Erythroblast (primary cell): ENCODE measurements around the gene UBXN11.

ENCODE experiments used
- GATA1 ChIP-seq: IDR thresholded peaks from 2 replicates; pipeline ENCODE4 v1.6.1; 2011; ENCODE audit warnings: low read depth, mild to moderate bottlenecking, control low read depth, low read length, moderate library complexity
- POLR2A ChIP-seq: IDR thresholded peaks from 2 replicates; pipeline ENCODE4 v1.6.1; 2011; ENCODE audit warnings: mild to moderate bottlenecking, low read length

- TF ChIP-seq POLR2A, result no peak
- TF ChIP-seq GATA1, result no peak
These were observed 41.0 kb downstream of the UBXN11 start for GRCh38 chr1:26265405-26265804.
